Nucleus accumbens (tissue), 56 donors: ENCODE results near the gene NEK11.

Source experiments
- DNase-seq, 56 donors: peaks; one replicate each; lab custom pipeline; 2025; lab: John Stamatoyannopoulos, UW

NEK11 gene

GRCh38 chr3:131353016-131353877 lies 326.6 kb downstream of the NEK11 start:
- DNase-seq: no peak

GRCh38 chr3:131353986-131354385 lies 327.3 kb downstream of the NEK11 start:
- no peak for DNase-seq

DNA sequence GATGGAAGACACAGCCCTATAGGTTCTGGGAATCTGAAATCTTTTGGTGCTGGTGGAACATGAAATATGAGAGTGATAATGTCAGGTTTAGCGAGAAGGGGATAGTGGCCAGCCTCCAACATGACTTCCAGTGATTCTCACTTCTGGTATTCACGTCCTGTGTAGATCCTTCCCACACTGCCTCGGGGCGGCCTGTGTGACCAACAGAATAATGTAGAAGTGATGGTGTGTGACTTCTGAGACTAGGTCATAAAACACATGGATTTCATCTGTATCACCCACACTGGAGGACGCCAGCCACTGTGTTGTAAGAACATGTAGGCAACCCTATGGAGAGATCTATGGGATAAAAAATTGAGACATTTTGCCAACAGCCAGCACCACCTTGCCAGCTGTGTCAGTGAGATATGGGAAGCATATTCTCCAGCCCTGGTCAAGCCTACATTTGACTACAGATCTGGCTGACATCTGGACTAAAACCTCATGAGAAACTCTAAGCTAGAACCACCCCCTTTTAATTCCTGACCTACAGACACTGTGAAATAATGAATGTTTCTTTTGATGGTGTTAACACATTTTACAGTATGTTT lies 329.4 kb downstream of the NEK11 start:
- no peak for DNase-seq

DNA sequence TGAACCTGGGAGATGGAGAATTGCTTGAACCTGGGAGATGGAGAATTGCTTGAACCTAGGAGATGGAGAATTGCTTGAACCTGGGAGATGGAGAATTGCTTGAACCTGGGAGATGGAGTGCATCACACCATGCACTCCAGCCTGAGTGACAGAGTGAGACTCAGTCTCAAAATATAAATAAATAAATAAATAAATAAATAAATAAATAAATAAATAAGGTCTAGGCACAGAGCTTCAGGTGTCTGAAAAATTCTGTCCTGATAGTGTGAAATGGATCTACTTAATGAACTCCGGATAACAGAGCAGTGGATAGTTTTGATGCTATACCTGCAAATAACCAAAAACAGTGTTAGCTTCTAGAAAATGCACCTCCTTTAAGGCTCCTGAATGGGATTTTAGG lies 330.6 kb downstream of the NEK11 start:
- DNase-seq: no peak

- DNase-seq: no peak
These were observed 333.6 kb downstream of the NEK11 start for GRCh38 chr3:131360191-131360755.

- peak in 1 of 56 donors; percentile 11 for DNase-seq
These were observed 334.4 kb downstream of the NEK11 start for GRCh38 chr3:131361066-131361463.

DNA sequence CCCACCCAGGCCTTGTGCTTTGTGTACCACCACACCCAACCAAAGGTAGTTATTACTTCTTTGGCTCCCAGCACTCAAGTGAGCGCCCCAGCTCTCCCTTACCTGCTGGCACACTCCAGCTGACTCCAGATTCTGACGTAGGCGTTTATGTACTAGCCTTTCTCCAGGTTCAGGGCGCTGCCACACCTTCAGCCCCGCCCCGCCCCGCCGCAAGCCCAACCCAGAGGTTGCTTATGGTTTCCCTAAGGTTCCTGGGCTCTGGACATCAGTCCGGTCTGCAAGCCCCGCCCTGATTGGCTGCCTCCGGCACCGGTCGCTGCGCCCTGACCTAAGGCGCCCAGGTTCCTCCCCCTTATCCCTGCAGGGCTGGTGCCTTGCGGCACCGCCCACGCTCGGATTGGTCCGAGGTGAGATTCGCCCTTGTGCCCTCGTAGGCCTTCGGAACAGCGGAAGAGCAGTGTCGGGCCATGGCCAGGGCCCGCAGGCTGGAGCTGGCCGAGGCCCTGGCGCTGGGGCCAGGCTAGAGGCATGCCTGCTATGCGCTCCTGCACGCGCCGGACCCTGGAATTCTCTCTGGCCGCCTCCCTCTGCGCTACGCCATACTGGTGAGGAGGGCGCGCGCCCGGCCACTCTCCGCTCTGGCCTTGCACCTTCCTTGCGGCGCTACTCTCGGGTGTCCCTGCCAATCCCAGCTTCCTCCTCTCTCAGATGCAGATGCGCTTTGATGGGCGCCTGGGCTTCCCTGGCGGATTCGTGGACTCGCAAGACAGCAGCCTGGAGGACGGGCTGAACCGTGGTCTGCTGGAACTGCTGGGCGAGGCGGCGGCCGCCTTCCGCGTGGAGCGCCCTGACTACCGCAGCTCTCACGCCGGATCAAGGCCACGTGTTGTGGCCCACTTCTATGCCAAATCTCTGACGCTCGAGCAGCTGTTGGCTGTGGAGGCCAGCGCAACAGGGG lies 335.1 kb downstream of the NEK11 start:
- peak in 15 of 56 donors; percentile 7 to 61 (median 18) for DNase-seq

GRCh38 chr3:131363275-131363674 lies 336.6 kb downstream of the NEK11 start:
- DNase-seq: no peak

GRCh38 chr3:131370935-131371687 lies 344.4 kb downstream of the NEK11 start:
- no peak for DNase-seq

DNA sequence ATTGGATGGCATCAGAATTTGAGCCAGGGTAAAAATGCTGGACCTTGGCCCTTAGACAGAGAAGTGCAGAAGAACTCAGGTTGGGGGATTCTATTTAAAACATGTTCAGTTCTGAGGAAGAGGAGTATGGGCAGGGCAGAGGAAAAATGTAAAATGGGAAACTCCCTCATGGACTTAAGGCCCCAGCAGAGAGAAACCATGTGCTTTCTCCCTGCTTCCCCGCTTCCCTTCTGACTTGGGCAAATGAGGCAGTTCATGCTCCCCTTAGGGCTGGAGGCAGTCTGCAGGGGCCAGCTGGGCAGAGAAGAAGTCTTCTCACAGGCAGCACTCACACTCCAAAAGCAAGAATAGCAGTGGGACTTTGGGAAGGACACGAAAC lies 345.0 kb downstream of the NEK11 start:
- no peak for DNase-seq

DNA sequence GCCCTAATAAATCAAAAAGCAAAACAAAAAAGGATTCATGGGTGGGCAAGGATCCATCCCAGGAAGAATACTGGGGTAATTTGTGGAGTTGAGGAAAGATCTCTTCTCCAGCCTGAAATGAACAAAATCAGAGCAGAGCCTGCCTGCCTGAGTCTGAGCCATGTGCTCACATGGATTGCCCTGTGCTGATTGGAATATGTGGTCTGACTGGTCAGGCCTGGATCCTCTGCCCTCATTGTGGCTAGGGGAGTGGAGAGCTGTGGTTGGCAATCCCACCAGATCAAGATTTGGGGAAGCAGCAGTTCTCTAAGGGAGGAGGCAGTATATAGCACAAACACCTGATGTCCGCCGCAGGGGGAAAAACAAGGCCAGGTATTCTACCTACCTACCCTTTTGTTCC lies 348.1 kb downstream of the NEK11 start:
- no peak for DNase-seq

DNA sequence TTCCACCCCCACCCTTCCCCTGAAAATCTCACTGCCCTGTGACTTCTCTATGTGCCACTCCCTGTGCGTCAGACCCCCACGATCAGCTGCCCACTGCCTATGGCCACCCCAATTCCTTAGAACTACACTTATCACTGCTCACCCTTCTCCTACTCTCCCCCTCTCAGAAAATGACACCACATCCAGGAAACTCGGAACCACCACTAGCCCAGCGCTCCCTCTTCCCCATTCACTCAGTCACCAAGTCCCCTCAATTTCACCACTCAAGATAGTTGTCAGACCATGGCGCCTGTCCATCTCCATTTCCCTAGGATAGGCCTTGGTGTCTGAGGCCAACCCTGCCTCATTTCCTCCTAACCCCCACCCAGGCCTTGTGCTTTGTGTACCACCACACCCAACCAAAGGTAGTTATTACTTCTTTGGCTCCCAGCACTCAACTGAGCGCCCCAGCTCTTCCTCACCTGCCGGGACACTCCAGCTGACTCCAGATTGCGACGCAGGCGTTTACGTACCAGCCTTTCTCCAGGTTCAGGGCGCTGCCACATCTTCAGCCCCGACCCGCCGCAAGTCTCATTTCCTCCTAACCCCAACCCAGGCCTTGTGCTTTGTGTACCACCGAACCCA lies 354.3 kb downstream of the NEK11 start:
- DNase-seq: peak in 1 of 56 donors; percentile 22

- DNase-seq: peak; percentile 87 to 99 (median 97)
These were observed 355.0 kb downstream of the NEK11 start, which contains the start of gene NUDT16 for GRCh38 chr3:131381445-131382291. Gene NUDT16 (plus strand): TSS chr3:131381774. CDS start chr3:131381805, 31 bp downstream.

DNA sequence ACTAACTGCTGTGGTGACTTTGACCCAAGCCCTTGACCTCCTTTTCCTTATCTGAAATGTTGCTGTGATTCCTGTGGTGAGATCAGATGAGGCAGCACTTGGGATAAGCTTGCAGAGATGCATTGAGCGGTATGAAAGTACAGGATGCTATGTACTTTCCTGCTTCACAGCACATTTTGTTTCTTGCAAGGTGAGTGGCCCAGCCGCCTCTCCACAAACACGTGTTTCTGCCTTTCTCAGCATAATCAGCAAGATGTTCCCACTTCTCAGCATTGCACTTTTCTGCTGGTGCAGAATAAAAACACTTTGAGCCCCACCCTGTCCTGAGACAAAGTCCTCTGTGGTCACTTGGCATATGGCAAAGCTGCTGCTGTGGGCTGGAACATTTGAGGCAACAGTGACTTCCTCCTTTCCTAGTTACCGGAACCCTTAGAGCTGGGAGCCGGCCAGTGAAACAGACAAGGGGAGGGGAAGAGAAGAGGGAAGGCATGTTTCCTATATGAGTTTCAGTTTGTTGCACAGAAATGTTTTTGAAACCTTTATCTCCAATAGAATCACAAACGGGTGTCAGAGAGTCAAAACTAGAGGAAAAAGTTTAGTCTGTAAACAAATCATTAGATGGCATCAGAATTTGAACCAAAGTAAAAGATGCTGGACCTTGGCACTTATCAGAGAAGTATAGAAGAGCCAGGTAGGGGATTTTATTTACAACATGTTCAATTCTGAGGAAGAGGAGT lies 359.9 kb downstream of the NEK11 start:
- peak in 12 of 56 donors; percentile 6 to 47 (median 22) for DNase-seq

- no peak for DNase-seq
These were observed 361.3 kb downstream of the NEK11 start for GRCh38 chr3:131387796-131388489.

DNA sequence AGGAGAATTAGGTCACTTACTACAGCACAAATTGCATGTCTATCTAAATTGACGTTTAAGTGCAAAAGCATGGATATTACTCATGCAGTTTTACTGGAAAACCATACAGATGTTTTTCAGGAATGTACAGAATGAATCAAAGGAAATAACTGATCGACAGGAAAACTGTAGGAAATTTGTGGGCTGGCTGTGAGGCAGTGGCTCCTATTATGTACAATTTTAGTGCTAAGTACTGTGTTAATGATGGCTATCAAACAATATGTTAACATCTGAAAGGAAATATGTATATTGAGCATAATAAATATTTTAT lies 361.8 kb downstream of the NEK11 start:
- no peak for DNase-seq

GRCh38 chr3:131390331-131390730 lies 363.7 kb downstream of the NEK11 start:
- DNase-seq: no peak
